HG03442 (cell line): Measurements from ENCODE around the gene FHIT.

Experiments
- ATAC-seq: cut with Tn5 transposase; IDR thresholded peaks from one replicate; pipeline ENCODE4 v1.9.1; 2021; ENCODE audit warnings: mild to moderate bottlenecking, moderate library complexity; ENCODE audit not compliant: unreplicated experiment

FHIT gene

GRCh38 chr3:60316121-60316797, 935.0 kb downstream of the FHIT start:
- no peak for ATAC-seq

GRCh38 chr3:60313951-60314461, 937.2 kb downstream of the FHIT start:
- no peak for ATAC-seq

GRCh38 chr3:60313231-60313798, 937.9 kb downstream of the FHIT start:
- no peak for ATAC-seq

- ATAC-seq = no peak
Observed at GRCh38 chr3:60309539-60310268, 941.5 kb downstream of the FHIT start.

- no peak for ATAC-seq
Observed at GRCh38 chr3:60308808-60309207, 942.4 kb downstream of the FHIT start.

GRCh38 chr3:60307562-60308199, 943.6 kb downstream of the FHIT start:
- ATAC-seq = no peak

- ATAC-seq = no peak
Observed at GRCh38 chr3:60304112-60304511, 947.1 kb downstream of the FHIT start.

GRCh38 chr3:60303160-60303559, 948.1 kb downstream of the FHIT start:
- no peak for ATAC-seq

- no peak for ATAC-seq
Observed at GRCh38 chr3:60301142-60301541, 950.1 kb downstream of the FHIT start.

GRCh38 chr3:60298141-60298540, 953.1 kb downstream of the FHIT start:
- ATAC-seq = no peak

GRCh38 chr3:60294181-60294580, 957.1 kb downstream of the FHIT start:
- no peak for ATAC-seq

GRCh38 chr3:60291115-60291514, 960.1 kb downstream of the FHIT start:
- ATAC-seq = no peak

GRCh38 chr3:60290122-60290492, 961.1 kb downstream of the FHIT start:
- ATAC-seq = no peak

- no peak for ATAC-seq
Observed at GRCh38 chr3:60289341-60290121, 961.7 kb downstream of the FHIT start.

- no peak for ATAC-seq
Observed at GRCh38 chr3:60282866-60283265, 968.4 kb downstream of the FHIT start.

- ATAC-seq = no peak
Observed at GRCh38 chr3:60281970-60282369, 969.3 kb downstream of the FHIT start.

GRCh38 chr3:60277361-60277800, 973.9 kb downstream of the FHIT start:
- ATAC-seq = no peak

- ATAC-seq = no peak
Observed at GRCh38 chr3:60276615-60277014, 974.6 kb downstream of the FHIT start.

- ATAC-seq = no peak
Observed at GRCh38 chr3:60274646-60275045, 976.6 kb downstream of the FHIT start.

GRCh38 chr3:60274098-60274497, 977.2 kb downstream of the FHIT start:
- ATAC-seq = no peak

GRCh38 chr3:60269829-60270266, 981.4 kb downstream of the FHIT start:
- no peak for ATAC-seq
